ENCODE measurements around the gene FGF4. TPM values are rescaled to one million over a fixed set of nuclear protein-coding genes. Genes with fewer than 3 reads are reported as not detected.
A peak's percentile ranks its signal among the peaks of the same experiment; 100 is the strongest.

FGF4 gene
- total and polyA plus RNA-seq, 11 donors: not detected

- DNase-seq: no peak
- Histone ChIP-seq H3K36me3 (no peaks in the 10 kb centered on the region), H3K4me1 (no peaks in the 10 kb centered on the region), H3K27ac (peak overlapping the region in 1 of 12 donors; percentile 9), H3K9me3 (no peaks in the 10 kb centered on the region), H3K4me3 (no peak overlapping the region), H3K27me3 (peaks cover 0 to 13% (median 0%) of the 10 kb centered on the region in 9 donors)
- ATAC-seq: no peak
- WGBS, 4 donors: 72 to 82% (median 77%) methylated on average over 25 of the region's 25 CpGs
- intact Hi-C loops (cut with DNase I): no loop called here
- TF ChIP-seq POLR2A (IDR thresholded peaks at IDR 0.05) (no peak), CTCF (IDR thresholded peaks at IDR 0.05) (no peak)
These were observed 16.4 kb upstream of the FGF4 start for GRCh38 chr11:69791276-69792180.

GRCh38 chr11:69788956-69789355 is 13.8 kb upstream of the FGF4 start:
- intact Hi-C loops (cut with DNase I): no loop called here
- Histone ChIP-seq H3K9me3 (no peaks in the 10 kb centered on the region), H3K36me3 (no peaks in the 10 kb centered on the region), H3K4me3 (no peak overlapping the region), H3K27ac (no peak overlapping the region), H3K4me1 (no peaks in the 10 kb centered on the region), H3K27me3 (peaks cover 0 to 15% (median 0%) of the 10 kb centered on the region in 9 donors)
- DNase-seq (no peak), ATAC-seq (no peak)
- TF ChIP-seq CTCF (IDR thresholded peaks at IDR 0.05) (no peak), POLR2A (IDR thresholded peaks at IDR 0.05) (no peak)
- WGBS, 4 donors: 84 to 91% (median 89%) methylated on average over 11 of the region's 11 CpGs

- ATAC-seq (no peak), DNase-seq (no peak)
- Histone ChIP-seq H3K27ac (no peak overlapping the region), H3K36me3 (no peaks in the 10 kb centered on the region), H3K4me1 (no peaks in the 10 kb centered on the region), H3K9me3 (no peaks in the 10 kb centered on the region), H3K4me3 (no peak overlapping the region), H3K27me3 (peaks cover 0 to 15% (median 0%) of the 10 kb centered on the region in 9 donors)
- intact Hi-C loops (cut with DNase I): no loop called here
- 69 to 90% (median 87%) methylated on average over 3 to 10 of the region's 10 CpGs for WGBS, 4 donors
- TF ChIP-seq CTCF (IDR thresholded peaks at IDR 0.05) (no peak), POLR2A (IDR thresholded peaks at IDR 0.05) (no peak)
These were observed 12.8 kb upstream of the FGF4 start for GRCh38 chr11:69787906-69788305.

DNA sequence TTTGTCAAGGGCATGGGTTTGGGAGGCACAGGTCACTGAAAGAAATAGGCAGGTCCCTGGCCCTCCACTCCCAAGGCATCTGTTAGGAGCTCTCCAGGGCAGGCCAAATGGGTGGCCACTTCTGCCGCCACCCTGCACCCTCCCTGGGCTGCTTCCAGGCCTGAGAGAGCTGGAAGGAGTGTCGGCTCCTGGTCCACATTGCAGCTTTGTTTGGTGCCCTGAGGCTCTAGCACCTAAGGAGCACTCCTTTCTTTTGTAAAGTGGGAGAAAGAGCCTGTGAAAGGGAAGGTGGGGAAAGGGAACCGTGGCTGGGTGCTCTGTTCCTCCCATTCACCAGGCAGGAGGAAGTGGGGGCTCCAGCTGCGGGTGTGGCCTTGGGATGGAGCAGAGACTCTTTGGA is 12.3 kb upstream of the FGF4 start:
- intact Hi-C loops (cut with DNase I): no loop called here

More for the DNA sequence above, 12.3 kb upstream of the FGF4 start:
- no peak overlapping the region for H3K4me3 ChIP-seq
- no peak overlapping the region for H3K27ac ChIP-seq
- H3K4me1 ChIP-seq: no peaks in the 10 kb centered on the region
- TF ChIP-seq CTCF (IDR thresholded peaks at IDR 0.05): no peak
- no peak for TF ChIP-seq POLR2A (IDR thresholded peaks at IDR 0.05)
- no peaks in the 10 kb centered on the region for H3K36me3 ChIP-seq
- 49 to 77% (median 66%) methylated on average over 4 of the region's 4 CpGs for WGBS, 4 donors
- peaks cover 0 to 15% (median 0%) of the 10 kb centered on the region in 9 donors for H3K27me3 ChIP-seq
- ATAC-seq: no peak
- no peaks in the 10 kb centered on the region for H3K9me3 ChIP-seq
- DNase-seq: no peak

Data from heart left ventricle (tissue), 16 donors.